Stimulated activated CD4-positive, alpha-beta T cell treated with anti-CD3 and anti-CD28 coated beads, Interleukin-2, amount 100 ng/mL, for 24 hours (primary cell): ENCODE measurements around the gene KCNK5.

Experiments used
- DNase-seq, 2 donors: peaks; one replicate each; pipeline ENCODE4 v3.0.0-alpha.2; 2020

KCNK5 gene

GRCh38 chr6:39170389-39170788 lies 58.9 kb downstream of the KCNK5 start:
- no peak for DNase-seq

GRCh38 chr6:39169448-39170344 lies 59.6 kb downstream of the KCNK5 start:
- no peak for DNase-seq

DNA sequence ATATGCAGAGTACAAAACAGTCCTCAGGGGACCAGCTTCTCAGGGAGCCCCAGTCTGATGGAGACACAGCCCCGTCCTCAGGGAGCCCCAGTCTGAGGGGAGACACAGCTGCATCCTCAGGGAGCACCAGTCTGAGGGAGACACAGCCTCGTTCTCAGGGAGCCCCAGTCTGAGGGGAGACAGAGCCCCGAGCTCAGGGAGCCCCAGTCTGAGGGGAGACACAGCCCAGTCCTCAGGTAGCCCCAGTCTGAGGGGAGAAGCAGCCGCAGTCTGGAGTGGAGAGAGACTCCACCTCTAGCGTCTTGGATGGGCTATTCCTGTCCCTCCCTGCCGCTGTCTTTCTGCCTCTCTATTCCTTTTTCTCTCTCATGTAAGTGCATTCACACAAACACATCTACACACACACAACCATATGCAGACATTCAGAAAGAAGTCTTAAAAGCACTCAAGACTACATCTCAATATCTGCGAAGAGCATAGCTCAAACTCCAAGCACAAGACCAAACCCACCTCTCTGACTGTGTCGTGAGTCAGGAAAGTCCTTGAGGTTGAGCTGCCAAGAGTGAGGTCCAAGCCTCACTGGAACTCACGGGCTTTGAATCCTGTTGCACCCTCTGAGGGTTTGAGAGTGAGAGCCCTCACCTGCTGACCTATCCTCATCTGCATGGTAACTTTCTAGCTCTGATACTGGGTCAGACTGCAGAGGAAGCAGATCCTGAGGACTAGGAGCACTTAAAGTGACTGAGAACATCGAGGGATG lies 61.2 kb downstream of the KCNK5 start:
- DNase-seq = no peak

- DNase-seq = no peak
Measured at GRCh38 chr6:39167321-39167720, 62.0 kb downstream of the KCNK5 start.

GRCh38 chr6:39166912-39167290 lies 62.4 kb downstream of the KCNK5 start:
- DNase-seq = no peak

- DNase-seq = peak; percentile 92 to 93
Measured at GRCh38 chr6:39166189-39166911, 62.9 kb downstream of the KCNK5 start.

DNA sequence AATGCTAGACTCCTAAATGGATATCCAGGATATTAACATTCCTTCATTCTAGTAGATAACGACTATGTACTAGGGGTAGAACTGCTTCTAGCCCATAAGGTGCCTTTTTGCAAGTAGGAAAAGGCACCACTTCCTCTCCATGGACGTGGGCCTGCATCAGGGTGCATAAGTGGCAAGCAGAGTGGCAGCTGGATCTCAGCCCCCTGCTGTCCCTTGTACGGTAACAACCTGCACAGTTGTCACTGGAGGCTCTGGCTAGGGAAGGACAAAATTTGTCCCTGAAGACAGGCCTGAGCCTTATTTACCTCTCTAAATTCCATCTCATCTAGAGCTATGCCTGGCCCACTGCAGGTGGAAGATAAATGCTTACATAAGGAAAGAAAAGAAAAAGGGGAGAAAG lies 71.8 kb downstream of the KCNK5 start:
- no peak for DNase-seq

- DNase-seq = no peak
Measured at GRCh38 chr6:39156801-39157200, 72.5 kb downstream of the KCNK5 start.

DNA sequence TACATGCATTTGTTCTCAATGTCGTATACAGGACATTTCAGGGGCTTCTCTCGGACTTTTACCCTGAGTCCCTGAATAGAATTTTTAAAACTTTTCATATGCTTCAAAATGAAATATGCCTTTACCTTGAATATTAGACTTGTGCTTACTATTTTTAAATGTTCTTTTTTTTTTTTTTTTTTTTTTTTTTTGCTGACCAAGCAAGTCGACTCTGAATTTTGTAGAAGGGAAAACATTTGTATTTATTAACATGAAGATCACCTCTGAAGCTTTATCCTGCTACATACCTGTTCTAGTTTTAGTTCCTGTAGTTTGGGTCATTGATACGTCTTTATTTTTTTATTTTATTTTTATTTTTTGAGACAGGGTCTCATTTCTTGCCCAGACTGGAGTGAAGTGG lies 74.6 kb downstream of the KCNK5 start:
- no peak for DNase-seq

DNA sequence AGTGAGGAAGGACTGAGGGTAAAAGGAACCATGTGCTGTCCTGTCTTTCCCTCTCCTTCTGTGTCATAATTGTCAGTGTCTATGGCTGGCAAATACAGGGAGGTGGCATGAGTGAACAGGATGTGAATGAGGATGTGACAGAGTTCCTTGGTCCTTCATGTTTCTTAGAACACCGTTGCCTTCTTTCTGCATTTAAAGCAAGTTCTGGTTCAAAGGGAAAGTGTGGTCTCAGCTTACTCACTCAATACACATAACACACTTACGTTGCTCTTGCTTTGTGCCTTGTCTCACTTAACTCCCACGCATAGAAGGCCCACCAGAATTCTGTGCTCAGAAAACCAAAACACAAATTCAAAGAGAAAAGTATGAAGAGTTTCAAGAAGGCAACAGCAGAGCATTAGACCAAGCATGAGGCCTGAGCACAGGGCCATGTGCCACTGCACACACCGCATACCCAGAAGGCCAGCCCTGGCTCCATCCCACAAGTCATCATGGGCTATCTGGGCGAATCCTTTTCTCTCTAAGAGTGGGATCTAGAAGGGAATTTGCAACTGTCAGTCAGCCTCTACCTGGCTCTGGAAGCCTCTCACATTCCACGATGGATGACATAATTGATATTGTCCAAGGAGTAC lies 75.4 kb downstream of the KCNK5 start:
- DNase-seq = peak in 1 of 2 donors; percentile 15

- DNase-seq = no peak
Measured at GRCh38 chr6:39152262-39152661, 77.0 kb downstream of the KCNK5 start.

DNA sequence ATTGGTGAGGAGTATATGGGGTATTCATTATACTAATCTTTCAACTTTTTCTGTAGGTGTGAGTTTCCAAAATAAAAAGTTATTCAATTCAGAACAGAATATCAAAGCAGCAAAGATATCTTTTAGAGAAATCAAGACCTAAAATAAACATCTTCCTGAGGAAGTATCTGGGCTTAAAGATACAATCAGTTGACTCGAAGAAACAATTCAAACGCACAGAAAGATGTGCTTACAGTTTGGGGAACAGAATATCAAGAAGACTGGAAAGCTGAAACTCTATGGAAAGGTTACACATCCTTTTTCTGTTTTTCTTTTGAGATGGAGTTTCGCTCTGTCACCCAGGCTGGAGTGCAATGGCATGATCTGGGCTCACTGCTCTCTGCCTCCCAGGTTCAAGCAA lies 78.1 kb downstream of the KCNK5 start:
- no peak for DNase-seq

DNA sequence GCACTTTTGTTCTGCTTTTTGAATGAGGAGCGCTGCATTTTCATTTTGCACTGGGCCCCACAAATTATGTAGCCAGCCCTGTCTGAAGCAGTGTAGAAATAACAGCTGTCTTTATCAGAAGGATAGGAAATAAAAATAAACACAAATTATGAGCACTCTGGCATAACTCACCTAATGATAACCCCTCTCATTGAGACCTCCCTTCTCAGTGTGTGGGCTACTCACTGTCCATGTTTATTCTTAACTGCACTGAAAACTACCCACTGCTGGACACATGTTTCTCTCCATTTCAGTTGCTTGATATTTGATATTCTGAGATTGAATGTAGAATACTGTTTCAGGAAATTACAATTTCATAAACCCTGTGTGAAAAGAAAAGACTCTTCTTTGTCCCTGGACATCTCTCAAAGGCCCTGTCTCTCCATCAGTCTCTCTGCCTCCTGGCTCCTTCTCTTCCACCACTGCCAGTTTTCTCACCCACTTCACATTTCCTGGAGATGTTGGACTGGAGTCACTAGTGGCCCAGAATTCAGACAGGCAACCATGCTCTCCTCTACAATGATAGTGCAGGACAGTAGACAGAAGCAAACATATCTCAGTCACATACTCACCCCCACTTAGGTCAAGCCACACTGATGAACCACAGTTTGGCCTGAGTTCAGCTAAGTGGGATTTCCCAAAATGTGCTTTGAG lies 84.6 kb downstream of the KCNK5 start:
- no peak for DNase-seq

GRCh38 chr6:39143238-39143930 lies 85.9 kb downstream of the KCNK5 start:
- DNase-seq = peak in 1 of 2 donors; percentile 28

GRCh38 chr6:39140556-39141167 lies 88.6 kb downstream of the KCNK5 start:
- no peak for DNase-seq
